PC-9 (cell line): ENCODE data around the gene SLC25A26. TPM values are rescaled to one million over a fixed set of nuclear protein-coding genes. Genes with fewer than 3 reads are reported as not detected.

Experiments
- BruUV-seq: library from RNA; stranded (reverse); fragments of 400-500 nt; replicated peaks from 2 replicates; lab custom pipeline; 2021; lab: Mats Ljungman, UMichigan
- CTCF ChIA-PET: fragments of 300-600 bp; sonication (Branson Sonifier 250); formaldehyde crosslinking; loops from one replicate; lab custom pipeline; 2022; ENCODE audit warnings: antibody characterized with exemption; lab: Charles Lee
- POLR2A ChIA-PET: fragments of 300-600 bp; sonication (Branson Sonifier 250); formaldehyde crosslinking; loops from one replicate; lab custom pipeline; 2022; ENCODE audit warnings: antibody characterized with exemption; ENCODE audit not compliant: unreplicated experiment; lab: Charles Lee
- DNase-seq, 2 experiments: peaks; one replicate each; pipeline versions ENCODE4 v3.0.0 to v3.0.0-alpha.2; 2015 to 2022; ENCODE audit warnings: mixed read lengths in 1 of 2
- H2AFZ ChIP-seq: fragments of 200-600 bp; sonication (generic); 2 replicates; pipeline ENCODE4 v1.8.1; 2017; ENCODE audit warnings: antibody characterized with exemption
- H3F3A ChIP-seq: fragments of 200-600 bp; sonication (generic); 2 replicates; pipeline ENCODE4 v1.8.1; 2017; ENCODE audit warnings: antibody characterized with exemption, mild to moderate bottlenecking, low read depth; ENCODE audit not compliant: insufficient read depth
- H3K27ac ChIP-seq: fragments of 200-600 bp; sonication (generic); 2 replicates; pipeline ENCODE4 v1.6.1; 2016; ENCODE audit warnings: mixed run types
- H3K27me3 ChIP-seq: fragments of 200-600 bp; sonication (generic); 2 replicates; pipeline ENCODE4 v1.6.1; 2016; ENCODE audit warnings: low read depth, mixed run types; ENCODE audit not compliant: insufficient read depth
- H3K36me3 ChIP-seq: fragments of 200-600 bp; sonication (generic); 2 replicates; pipeline ENCODE4 v1.6.1; 2016; ENCODE audit warnings: low read depth, mixed run types
- H3K4me1 ChIP-seq: fragments of 200-600 bp; sonication (generic); replicated peaks from 2 replicates; pipeline ENCODE4 v1.6.1; 2016; ENCODE audit warnings: mixed run types; ENCODE audit not compliant: insufficient read depth
- H3K4me2 ChIP-seq: fragments of 200-600 bp; sonication (generic); 2 replicates; pipeline ENCODE4 v1.6.1; 2017; ENCODE audit warnings: mixed run types
- H3K4me3 ChIP-seq: fragments of 200-600 bp; sonication (generic); 2 replicates; pipeline ENCODE4 v1.6.1; 2016; ENCODE audit warnings: mixed run types
- H3K79me2 ChIP-seq: fragments of 200-600 bp; sonication (generic); 2 replicates; pipeline ENCODE4 v1.6.1; 2017; ENCODE audit warnings: low read depth, mixed run types
- H3K9me2 ChIP-seq: fragments of 200-600 bp; sonication (generic); 2 replicates; pipeline ENCODE4 v1.8.1; 2017; ENCODE audit warnings: mild to moderate bottlenecking; ENCODE audit not compliant: insufficient read depth
- H3K9me3 ChIP-seq: fragments of 200-600 bp; sonication (generic); 2 replicates; pipeline ENCODE4 v1.8.1; 2016; ENCODE audit warnings: low read depth; ENCODE audit not compliant: insufficient read depth
- H4K20me1 ChIP-seq: fragments of 200-600 bp; sonication (generic); 2 replicates; pipeline ENCODE4 v1.8.1; 2017; ENCODE audit not compliant: insufficient read depth
- CTCF ChIP-seq: fragments of 200-600 bp; sonication (generic); conservative IDR thresholded peaks from 2 replicates; pipeline ENCODE4 v1.6.1; 2017; ENCODE audit warnings: mixed run types, antibody characterized with exemption, mild to moderate bottlenecking, moderate library complexity
- EZH2 ChIP-seq: fragments of 200-600 bp; sonication (generic); IDR thresholded peaks from 2 replicates; pipeline ENCODE4 v1.8.0; 2017; ENCODE audit warnings: antibody characterized with exemption, low read depth
- intact Hi-C: fragments of 100-400 bp; cut with micrococcal nuclease; formaldehyde crosslinking; loops from one replicate; pipeline ENCODE4 v1.10.0; 2022; ENCODE audit not compliant: unreplicated experiment
- total RNA-seq: library from RNA; stranded (reverse); gene quantifications from 2 replicates; pipeline ENCODE4 v1.2.3, GENCODE V29; 2021

The SLC25A26 gene
- total RNA-seq, 1 experiment from 2014 or later: 20.8 TPM

- no peak for TF ChIP-seq CTCF
- TF ChIP-seq EZH2: no peak
- Histone ChIP-seq H3K79me2 (no peaks in the 10 kb centered on the region), H3K36me3 (no peaks in the 10 kb centered on the region), H3F3A (no peaks in the 10 kb centered on the region), H3K27ac (no peak overlapping the region), H2AFZ (no peak overlapping the region), H3K4me3 (no peak overlapping the region), H3K9me2 (no peaks in the 10 kb centered on the region), H3K9me3 (no peaks in the 10 kb centered on the region), H3K4me2 (no peak overlapping the region), H4K20me1 (no peaks in the 10 kb centered on the region), H3K27me3 (no peaks in the 10 kb centered on the region), H3K4me1 (no peaks in the 10 kb centered on the region)
- no TSS peak for BruUV-seq
- POLR2A ChIA-PET: no interaction called here
- CTCF ChIA-PET: no interaction called here
- intact Hi-C loops: no loop called here
- no peak for DNase-seq
These were observed 161.3 kb downstream of the SLC25A26 start for GRCh38 chr3:66382142-66382541.

GRCh38 chr3:66383023-66383422 lies 162.2 kb downstream of the SLC25A26 start:
- no peaks in the 10 kb centered on the region for H3K9me2 ChIP-seq
- intact Hi-C loops: no loop called here
- H3K4me2 ChIP-seq: no peak overlapping the region
- H3K27me3 ChIP-seq: no peaks in the 10 kb centered on the region
- no peaks in the 10 kb centered on the region for H3K9me3 ChIP-seq
- H3K4me3 ChIP-seq: no peak overlapping the region
- H2AFZ ChIP-seq: no peak overlapping the region
- H4K20me1 ChIP-seq: no peaks in the 10 kb centered on the region
- H3K27ac ChIP-seq: no peak overlapping the region
- no TSS peak for BruUV-seq
- H3F3A ChIP-seq: no peaks in the 10 kb centered on the region
- no peaks in the 10 kb centered on the region for H3K4me1 ChIP-seq
- no peaks in the 10 kb centered on the region for H3K36me3 ChIP-seq
- TF ChIP-seq EZH2: no peak
- no peak for TF ChIP-seq CTCF
- CTCF ChIA-PET: interaction anchor here (0.7 kb wide), 1 partner anchor 1768 kb away, joined by 3 read pairs; no protein-coding TSS in a partner anchor
- H3K79me2 ChIP-seq: no peaks in the 10 kb centered on the region
- no peak for DNase-seq
- POLR2A ChIA-PET: no interaction called here

GRCh38 chr3:66383998-66384745 lies 163.4 kb downstream of the SLC25A26 start:
- Histone ChIP-seq H3K27ac (no peak overlapping the region), H2AFZ (no peak overlapping the region), H3F3A (no peaks in the 10 kb centered on the region), H3K27me3 (no peaks in the 10 kb centered on the region), H3K9me3 (0 out of 2 replicates have a peak, but pooled peaks cover 3% of the 10 kb centered on the region), H3K4me1 (no peaks in the 10 kb centered on the region), H3K4me3 (no peak overlapping the region), H3K9me2 (no peaks in the 10 kb centered on the region), H3K4me2 (no peak overlapping the region), H3K79me2 (no peaks in the 10 kb centered on the region), H4K20me1 (no peaks in the 10 kb centered on the region), H3K36me3 (no peaks in the 10 kb centered on the region)
- POLR2A ChIA-PET: interaction anchor here (0.7 kb wide), 1 partner anchor 29 kb away, joined by 3 read pairs; no protein-coding TSS in a partner anchor
- TF ChIP-seq EZH2: no peak
- no peak for TF ChIP-seq CTCF
- no TSS peak for BruUV-seq
- intact Hi-C loops: no loop called here
- no peak for DNase-seq
- CTCF ChIA-PET: no interaction called here
